ENCODE data around the gene LRRC74A. TPM values are rescaled to one million over a fixed set of nuclear protein-coding genes. Genes with fewer than 3 reads are reported as not detected.

The LRRC74A gene
- total and polyA plus RNA-seq, 10 of the 15 experiments (the other 5 are each of a cell fraction or from before 2014, with no cell fraction given): not detected

DNA sequence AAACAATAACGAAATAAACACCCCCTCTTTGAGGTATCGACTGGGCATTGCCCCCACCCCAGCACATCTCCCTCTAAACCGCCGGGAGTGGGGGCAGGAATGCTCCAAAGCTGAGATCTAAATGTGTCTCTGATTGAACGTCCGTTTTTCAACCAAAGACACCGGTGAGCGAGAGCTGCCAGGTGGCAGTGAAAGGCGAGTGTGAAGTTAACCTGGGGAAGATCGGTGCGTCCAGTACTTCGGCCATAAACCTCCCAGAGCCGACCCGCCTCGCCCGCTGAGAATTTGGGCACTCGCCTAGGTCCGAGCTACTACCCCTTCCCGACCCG, 14.2 kb upstream of the LRRC74A start:
- ChIA-PET SMC1A (ENCODE audit: uncharacterized antibody, unreplicated experiment) (interaction anchor here (0.5 to 2.9 kb wide), 10 partner anchors 10 to 258 kb away, joined by 3 to 23 read pairs (median 3); no protein-coding TSS in a partner anchor), CTCF (interaction anchor here (0.6 to 8.5 kb wide), 11 partner anchors 10 to 282 kb away, joined by 3 to 132 read pairs (median 6); no protein-coding TSS in a partner anchor), RAD21 (ENCODE audit: unreplicated experiment) (interaction anchor here (0.6 to 4.3 kb wide), 9 partner anchors 31 to 309 kb away, joined by 3 to 30 read pairs (median 4); no protein-coding TSS in a partner anchor), POLR2A (interaction anchor here (0.6 kb wide), 1 partner anchor 150 kb away, joined by 3 read pairs; no protein-coding TSS in a partner anchor)
- in situ Hi-C loops (cut with MboI): no loop called here
- 3% methylated on average over 20 of the region's 20 CpGs for WGBS (ENCODE audit: insufficient coverage, insufficient replicate concordance, low lambda C conversion rate, missing lambda C conversion rate)
- TSS peak; percentile 68 for BruUV-seq (replicated peaks)
- peak overlapping the region; percentile 67 for H3K4me2 ChIP-seq (ENCODE audit: control insufficient read depth, insufficient read depth)
- H3K27me3 ChIP-seq (replicated peaks in 1 of 2; ENCODE audit: control insufficient read depth in 2 of 2, insufficient read depth in 2 of 2, low read length in 1 of 2): no peaks in the 10 kb centered on the region; a peak in 1 of 4 replicates
- intact Hi-C loops (cut with micrococcal nuclease; ENCODE audit: unreplicated experiment): loop anchor here (5.0 kb wide), 1 partner anchor 50 kb away; the partner anchor contains the start of gene VASH1
- H3K79me2 ChIP-seq (ENCODE audit: control insufficient read depth, insufficient read depth, low read length): peaks cover 7% of the 10 kb centered on the region
- H3K9ac ChIP-seq (ENCODE audit: control insufficient read depth, insufficient read depth, low read length): peak overlapping the region; percentile 59
- H4K20me1 ChIP-seq (ENCODE audit: control insufficient read depth, insufficient read depth): no peaks in the 10 kb centered on the region
- no peaks in the 10 kb centered on the region for H3K4me1 ChIP-seq (ENCODE audit: control insufficient read depth, insufficient read depth, low read length)
- H3K27ac ChIP-seq (ENCODE audit: control insufficient read depth, insufficient read depth): peak overlapping the region; percentile 23
- H3K36me3 ChIP-seq (ENCODE audit: control insufficient read depth in 2 of 2, insufficient read depth in 2 of 2, low read length in 1 of 2): no peaks in the 10 kb centered on the region; a peak in 1 of 4 replicates
- DNase-seq (ENCODE audit: low read depth, low spot score) (no peak), ATAC-seq (peak; percentile 52), FAIRE-seq (no peak)
- H3K4me3 ChIP-seq: peak overlapping the region; percentile 96
- H2AFZ ChIP-seq (ENCODE audit: control insufficient read depth, low read depth, low read length): peak overlapping the region; percentile 68
- H3K9me3 ChIP-seq (replicated peaks; ENCODE audit: control insufficient read depth, insufficient read depth, low read length): no peaks in the 10 kb centered on the region
- TF ChIP-seq, protein P1, sequence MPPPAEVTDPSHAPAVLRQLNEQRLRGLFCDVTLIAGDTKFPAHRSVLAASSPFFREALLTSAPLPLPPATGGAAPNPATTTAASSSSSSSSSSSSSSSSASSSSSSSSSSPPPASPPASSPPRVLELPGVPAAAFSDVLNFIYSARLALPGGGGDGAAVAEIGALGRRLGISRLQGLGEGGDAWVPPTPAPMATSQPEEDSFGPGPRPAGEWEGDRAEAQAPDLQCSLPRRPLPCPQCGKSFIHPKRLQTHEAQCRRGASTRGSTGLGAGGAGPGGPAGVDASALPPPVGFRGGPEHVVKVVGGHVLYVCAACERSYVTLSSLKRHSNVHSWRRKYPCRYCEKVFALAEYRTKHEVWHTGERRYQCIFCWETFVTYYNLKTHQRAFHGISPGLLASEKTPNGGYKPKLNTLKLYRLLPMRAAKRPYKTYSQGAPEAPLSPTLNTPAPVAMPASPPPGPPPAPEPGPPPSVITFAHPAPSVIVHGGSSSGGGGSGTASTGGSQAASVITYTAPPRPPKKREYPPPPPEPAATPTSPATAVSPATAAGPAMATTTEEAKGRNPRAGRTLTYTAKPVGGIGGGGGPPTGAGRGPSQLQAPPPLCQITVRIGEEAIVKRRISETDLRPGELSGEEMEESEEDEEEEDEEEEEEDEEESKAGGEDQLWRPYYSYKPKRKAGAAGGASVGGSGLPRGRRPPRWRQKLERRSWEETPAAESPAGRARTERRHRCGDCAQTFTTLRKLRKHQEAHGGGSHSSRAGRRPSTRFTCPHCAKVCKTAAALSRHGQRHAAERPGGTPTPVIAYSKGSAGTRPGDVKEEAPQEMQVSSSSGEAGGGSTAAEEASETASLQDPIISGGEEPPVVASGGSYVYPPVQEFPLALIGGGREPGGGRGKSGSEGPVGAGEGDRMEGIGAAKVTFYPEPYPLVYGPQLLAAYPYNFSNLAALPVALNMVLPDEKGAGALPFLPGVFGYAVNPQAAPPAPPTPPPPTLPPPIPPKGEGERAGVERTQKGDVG (CRISPR knock-in tag; IDR thresholded peaks at IDR 0.05): no peak
- TF ChIP-seq FOXM1 (IDR thresholded peaks at IDR 0.05; ENCODE audit: low read depth, low read length) (no peak), MTA2 (IDR thresholded peaks at IDR 0.05; ENCODE audit: low read depth) (no peak), EGR1 (IDR thresholded peaks at IDR 0.05; ENCODE audit: borderline replicate concordance in 1 of 2, low read depth in 2 of 2, low read length in 2 of 2) (no peak), BHLHE40 (IDR thresholded peaks at IDR 0.05; ENCODE audit: borderline replicate concordance in 1 of 2, low read depth in 2 of 2, low read length in 1 of 2) (no peak), EP300 (IDR thresholded peaks at IDR 0.05; ENCODE audit: borderline replicate concordance in 1 of 2, control insufficient read depth in 1 of 2, low read depth in 2 of 2, low read length in 2 of 2) (no peak)
- TF ChIP-seq, protein P2, sequence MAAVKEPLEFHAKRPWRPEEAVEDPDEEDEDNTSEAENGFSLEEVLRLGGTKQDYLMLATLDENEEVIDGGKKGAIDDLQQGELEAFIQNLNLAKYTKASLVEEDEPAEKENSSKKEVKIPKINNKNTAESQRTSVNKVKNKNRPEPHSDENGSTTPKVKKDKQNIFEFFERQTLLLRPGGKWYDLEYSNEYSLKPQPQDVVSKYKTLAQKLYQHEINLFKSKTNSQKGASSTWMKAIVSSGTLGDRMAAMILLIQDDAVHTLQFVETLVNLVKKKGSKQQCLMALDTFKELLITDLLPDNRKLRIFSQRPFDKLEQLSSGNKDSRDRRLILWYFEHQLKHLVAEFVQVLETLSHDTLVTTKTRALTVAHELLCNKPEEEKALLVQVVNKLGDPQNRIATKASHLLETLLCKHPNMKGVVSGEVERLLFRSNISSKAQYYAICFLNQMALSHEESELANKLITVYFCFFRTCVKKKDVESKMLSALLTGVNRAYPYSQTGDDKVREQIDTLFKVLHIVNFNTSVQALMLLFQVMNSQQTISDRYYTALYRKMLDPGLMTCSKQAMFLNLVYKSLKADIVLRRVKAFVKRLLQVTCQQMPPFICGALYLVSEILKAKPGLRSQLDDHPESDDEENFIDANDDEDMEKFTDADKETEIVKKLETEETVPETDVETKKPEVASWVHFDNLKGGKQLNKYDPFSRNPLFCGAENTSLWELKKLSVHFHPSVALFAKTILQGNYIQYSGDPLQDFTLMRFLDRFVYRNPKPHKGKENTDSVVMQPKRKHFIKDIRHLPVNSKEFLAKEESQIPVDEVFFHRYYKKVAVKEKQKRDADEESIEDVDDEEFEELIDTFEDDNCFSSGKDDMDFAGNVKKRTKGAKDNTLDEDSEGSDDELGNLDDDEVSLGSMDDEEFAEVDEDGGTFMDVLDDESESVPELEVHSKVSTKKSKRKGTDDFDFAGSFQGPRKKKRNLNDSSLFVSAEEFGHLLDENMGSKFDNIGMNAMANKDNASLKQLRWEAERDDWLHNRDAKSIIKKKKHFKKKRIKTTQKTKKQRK (IDR thresholded peaks at IDR 0.05; ENCODE audit: low read depth, low read length): no peak
- TF ChIP-seq, protein P3, sequence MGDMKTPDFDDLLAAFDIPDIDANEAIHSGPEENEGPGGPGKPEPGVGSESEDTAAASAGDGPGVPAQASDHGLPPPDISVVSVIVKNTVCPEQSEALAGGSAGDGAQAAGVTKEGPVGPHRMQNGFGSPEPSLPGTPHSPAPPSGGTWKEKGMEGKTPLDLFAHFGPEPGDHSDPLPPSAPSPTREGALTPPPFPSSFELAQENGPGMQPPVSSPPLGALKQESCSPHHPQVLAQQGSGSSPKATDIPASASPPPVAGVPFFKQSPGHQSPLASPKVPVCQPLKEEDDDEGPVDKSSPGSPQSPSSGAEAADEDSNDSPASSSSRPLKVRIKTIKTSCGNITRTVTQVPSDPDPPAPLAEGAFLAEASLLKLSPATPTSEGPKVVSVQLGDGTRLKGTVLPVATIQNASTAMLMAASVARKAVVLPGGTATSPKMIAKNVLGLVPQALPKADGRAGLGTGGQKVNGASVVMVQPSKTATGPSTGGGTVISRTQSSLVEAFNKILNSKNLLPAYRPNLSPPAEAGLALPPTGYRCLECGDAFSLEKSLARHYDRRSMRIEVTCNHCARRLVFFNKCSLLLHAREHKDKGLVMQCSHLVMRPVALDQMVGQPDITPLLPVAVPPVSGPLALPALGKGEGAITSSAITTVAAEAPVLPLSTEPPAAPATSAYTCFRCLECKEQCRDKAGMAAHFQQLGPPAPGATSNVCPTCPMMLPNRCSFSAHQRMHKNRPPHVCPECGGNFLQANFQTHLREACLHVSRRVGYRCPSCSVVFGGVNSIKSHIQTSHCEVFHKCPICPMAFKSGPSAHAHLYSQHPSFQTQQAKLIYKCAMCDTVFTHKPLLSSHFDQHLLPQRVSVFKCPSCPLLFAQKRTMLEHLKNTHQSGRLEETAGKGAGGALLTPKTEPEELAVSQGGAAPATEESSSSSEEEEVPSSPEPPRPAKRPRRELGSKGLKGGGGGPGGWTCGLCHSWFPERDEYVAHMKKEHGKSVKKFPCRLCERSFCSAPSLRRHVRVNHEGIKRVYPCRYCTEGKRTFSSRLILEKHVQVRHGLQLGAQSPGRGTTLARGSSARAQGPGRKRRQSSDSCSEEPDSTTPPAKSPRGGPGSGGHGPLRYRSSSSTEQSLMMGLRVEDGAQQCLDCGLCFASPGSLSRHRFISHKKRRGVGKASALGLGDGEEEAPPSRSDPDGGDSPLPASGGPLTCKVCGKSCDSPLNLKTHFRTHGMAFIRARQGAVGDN (IDR thresholded peaks at IDR 0.05): no peak
- TF ChIP-seq, protein P4, sequence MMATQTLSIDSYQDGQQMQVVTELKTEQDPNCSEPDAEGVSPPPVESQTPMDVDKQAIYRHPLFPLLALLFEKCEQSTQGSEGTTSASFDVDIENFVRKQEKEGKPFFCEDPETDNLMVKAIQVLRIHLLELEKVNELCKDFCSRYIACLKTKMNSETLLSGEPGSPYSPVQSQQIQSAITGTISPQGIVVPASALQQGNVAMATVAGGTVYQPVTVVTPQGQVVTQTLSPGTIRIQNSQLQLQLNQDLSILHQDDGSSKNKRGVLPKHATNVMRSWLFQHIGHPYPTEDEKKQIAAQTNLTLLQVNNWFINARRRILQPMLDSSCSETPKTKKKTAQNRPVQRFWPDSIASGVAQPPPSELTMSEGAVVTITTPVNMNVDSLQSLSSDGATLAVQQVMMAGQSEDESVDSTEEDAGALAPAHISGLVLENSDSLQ (IDR thresholded peaks at IDR 0.05): no peak
